AG10803 (cell line): ENCODE measurements around the gene URGCP.

Experiments used
- DNase-seq: peaks from one replicate; pipeline ENCODE4 v3.0.0; 2010; ENCODE audit warnings: low read depth
- H3K4me3 ChIP-seq: 2 replicates; pipeline ENCODE4 v1.5.1; 2011; ENCODE audit warnings: mild to moderate bottlenecking, low read length, control low read depth
- CTCF ChIP-seq: conservative IDR thresholded peaks from 2 replicates; pipeline ENCODE4 v1.5.1; 2011; ENCODE audit warnings: mild to moderate bottlenecking, low read length, control low read depth, inconsistent platforms

URGCP gene

GRCh38 chr7:43929529-43930457 lies 23.4 kb upstream of the URGCP start:
- H3K4me3 ChIP-seq: no peak overlapping the region
- DNase-seq: no peak
- no peak for TF ChIP-seq CTCF

- TF ChIP-seq CTCF: no peak
- no peak for DNase-seq
- H3K4me3 ChIP-seq: no peak overlapping the region
Observed at GRCh38 chr7:43927810-43928209, 21.4 kb upstream of the URGCP start.

GRCh38 chr7:43926798-43927123 lies 20.4 kb upstream of the URGCP start:
- peak overlapping the region; percentile 81 for H3K4me3 ChIP-seq
- TF ChIP-seq CTCF: peak; percentile 22; the same call in 1 of the 2 replicates
- no peak for DNase-seq

GRCh38 chr7:43925984-43926797 lies 19.8 kb upstream of the URGCP start, which contains the start of gene UBE2D4:
UBE2D4 (plus strand) TSS chr7:43926436; CDS start chr7:43926533, 97 bp downstream.
- no peak for TF ChIP-seq CTCF
- peak within 1 kb of the TSS; percentile 81 for H3K4me3 ChIP-seq
- DNase-seq: peak; percentile 51

GRCh38 chr7:43922726-43923125 lies 16.3 kb upstream of the URGCP start:
- TF ChIP-seq CTCF: no peak
- H3K4me3 ChIP-seq: no peak overlapping the region
- DNase-seq: no peak

GRCh38 chr7:43921423-43921822 lies 15.0 kb upstream of the URGCP start:
- TF ChIP-seq CTCF: no peak
- no peak overlapping the region for H3K4me3 ChIP-seq
- DNase-seq: no peak
